ENCODE measurements around the gene PMEPA1. TPM values are rescaled to one million over a fixed set of nuclear protein-coding genes. Genes with fewer than 3 reads are reported as not detected.

The PMEPA1 gene
- total and polyA plus RNA-seq, 10 donors = 4.8 to 15.7 (median 9.2) TPM

DNA sequence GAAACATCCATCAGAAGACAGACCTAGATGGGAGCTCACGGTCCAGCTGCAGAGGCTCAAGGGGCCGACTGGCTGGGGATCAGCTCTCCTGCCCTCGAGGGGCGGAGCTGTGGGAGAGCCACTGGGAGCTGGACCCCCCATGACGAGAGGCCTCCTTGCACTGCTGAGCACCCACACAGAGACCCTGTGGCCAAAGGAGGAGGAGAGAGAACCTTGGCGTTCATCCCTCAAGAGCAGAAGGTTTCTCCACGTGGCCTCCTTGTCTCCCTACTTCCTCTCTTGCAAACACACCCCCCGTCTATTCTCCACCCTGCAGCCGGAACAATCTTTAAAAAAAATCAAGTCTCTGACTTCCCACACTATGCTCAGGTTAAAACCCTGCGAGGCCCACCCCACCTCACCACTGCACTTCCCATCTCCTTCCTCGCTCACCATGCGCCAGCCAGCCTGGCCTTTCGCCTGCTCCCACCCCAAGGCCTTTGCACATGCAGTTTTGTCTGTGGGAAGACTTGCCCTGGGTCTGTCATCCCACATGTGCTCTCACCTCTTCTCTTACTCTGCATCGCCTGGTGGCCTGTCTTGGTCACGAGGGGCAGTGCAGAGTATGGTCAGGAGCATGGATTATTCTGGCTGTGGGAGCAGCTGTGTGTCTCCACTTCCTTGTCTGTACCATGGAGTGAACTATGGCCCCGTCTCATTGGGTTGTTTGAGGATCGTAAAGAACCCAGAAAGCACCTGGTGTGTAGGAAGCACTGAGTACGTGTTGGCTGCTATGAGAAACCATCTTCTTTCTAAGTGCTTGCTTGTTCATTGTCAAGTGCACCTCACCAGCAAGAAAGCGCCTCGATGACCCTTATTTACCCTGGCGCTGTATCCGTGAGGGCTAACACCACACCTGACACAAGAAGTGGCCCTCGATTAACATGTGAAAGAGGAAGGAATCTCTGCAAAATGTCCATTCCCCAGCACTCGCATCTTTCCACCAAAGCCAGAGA, 32.9 kb downstream of the PMEPA1 start:
- Histone ChIP-seq H3K4me1 (peaks cover 26 to 93% (median 61%) of the 10 kb centered on the region in 6 donors), H3K9me3 (no peaks in the 10 kb centered on the region), H3K27me3 (replicated peaks in 1 of 7) (peaks cover 0 to 6% (median 0%) of the 10 kb centered on the region in 7 donors), H3K36me3 (no peaks in the 10 kb centered on the region), H3K27ac (no peak overlapping the region), H3K4me3 (no peak overlapping the region)
- no peak for TF ChIP-seq POLR2AphosphoS5 (IDR thresholded peaks at IDR 0.05)
- TF ChIP-seq, protein P1, sequence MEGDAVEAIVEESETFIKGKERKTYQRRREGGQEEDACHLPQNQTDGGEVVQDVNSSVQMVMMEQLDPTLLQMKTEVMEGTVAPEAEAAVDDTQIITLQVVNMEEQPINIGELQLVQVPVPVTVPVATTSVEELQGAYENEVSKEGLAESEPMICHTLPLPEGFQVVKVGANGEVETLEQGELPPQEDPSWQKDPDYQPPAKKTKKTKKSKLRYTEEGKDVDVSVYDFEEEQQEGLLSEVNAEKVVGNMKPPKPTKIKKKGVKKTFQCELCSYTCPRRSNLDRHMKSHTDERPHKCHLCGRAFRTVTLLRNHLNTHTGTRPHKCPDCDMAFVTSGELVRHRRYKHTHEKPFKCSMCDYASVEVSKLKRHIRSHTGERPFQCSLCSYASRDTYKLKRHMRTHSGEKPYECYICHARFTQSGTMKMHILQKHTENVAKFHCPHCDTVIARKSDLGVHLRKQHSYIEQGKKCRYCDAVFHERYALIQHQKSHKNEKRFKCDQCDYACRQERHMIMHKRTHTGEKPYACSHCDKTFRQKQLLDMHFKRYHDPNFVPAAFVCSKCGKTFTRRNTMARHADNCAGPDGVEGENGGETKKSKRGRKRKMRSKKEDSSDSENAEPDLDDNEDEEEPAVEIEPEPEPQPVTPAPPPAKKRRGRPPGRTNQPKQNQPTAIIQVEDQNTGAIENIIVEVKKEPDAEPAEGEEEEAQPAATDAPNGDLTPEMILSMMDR (IDR thresholded peaks at IDR 0.05 in 8 of 11, conservative IDR thresholded peaks at IDR 0.05 in 3 of 11) = no peak
- no peak for DNase-seq
- whole genome bisulfite sequencing, 5 donors = 63 to 76% (median 71%) methylated on average over 24 of the region's 24 CpGs
- intact Hi-C loops (cut with DNase I; ENCODE audit: low total_unique reads) = no loop called here

GRCh38 chr20:57675773-57676172, 34.0 kb downstream of the PMEPA1 start:
- no peak for TF ChIP-seq POLR2AphosphoS5 (IDR thresholded peaks at IDR 0.05)
- TF ChIP-seq, protein P1 (IDR thresholded peaks at IDR 0.05 in 8 of 11, conservative IDR thresholded peaks at IDR 0.05 in 3 of 11) = no peak
- TF ChIP-seq POLR2A (IDR thresholded peaks at IDR 0.05) = no peak
- Histone ChIP-seq H3K4me3 (no peak overlapping the region), H3K4me1 (peaks cover 19 to 93% (median 52%) of the 10 kb centered on the region in 6 donors), H3K9me3 (no peaks in the 10 kb centered on the region), H3K27me3 (replicated peaks in 1 of 7) (peaks cover 0 to 6% (median 0%) of the 10 kb centered on the region in 7 donors), H3K36me3 (no peaks in the 10 kb centered on the region), H3K27ac (no peak overlapping the region)
- DNase-seq = no peak
- 66 to 74% (median 70%) methylated on average over 12 of the region's 12 CpGs for WGBS, 5 donors
- intact Hi-C loops (cut with DNase I; ENCODE audit: low total_unique reads) = no loop called here

DNA sequence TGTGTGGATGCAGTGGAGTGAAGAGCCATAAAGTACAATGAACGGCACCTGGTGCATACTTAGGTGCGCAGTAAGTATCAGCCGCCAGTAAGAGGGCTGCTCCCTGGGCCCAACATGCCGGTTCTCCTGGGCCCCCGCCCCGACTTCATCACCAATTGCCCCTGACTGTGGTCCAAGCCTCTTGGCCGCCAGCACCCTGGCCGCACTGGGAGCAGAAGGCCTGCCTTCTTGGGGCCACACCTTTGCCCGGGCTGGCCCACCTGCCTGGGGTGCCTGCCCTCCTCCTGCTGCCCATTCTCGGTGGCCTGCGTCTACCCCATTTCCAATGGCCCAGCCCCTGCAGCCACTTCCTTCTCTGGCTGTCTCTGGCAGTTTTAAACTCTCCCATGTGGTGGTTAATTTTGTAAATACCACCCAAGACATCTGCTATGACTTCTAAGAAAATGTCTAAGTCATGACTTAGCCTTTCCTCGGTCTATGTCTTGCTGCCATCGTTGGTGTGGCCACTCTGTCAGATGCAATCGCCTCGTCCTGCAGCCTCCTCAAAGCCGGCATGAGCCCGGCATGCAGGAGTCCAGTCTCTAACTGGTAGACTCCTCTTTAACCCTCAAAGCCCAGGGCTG, 36.8 kb downstream of the PMEPA1 start:
- no peaks in the 10 kb centered on the region for H3K36me3 ChIP-seq
- 79 to 90% (median 85%) methylated on average over 14 to 17 of the region's 17 CpGs for WGBS, 5 donors
- DNase-seq = no peak
- H3K4me3 ChIP-seq = no peak overlapping the region
- intact Hi-C loops (cut with DNase I; ENCODE audit: low total_unique reads) = no loop called here
- no peak for TF ChIP-seq POLR2A (IDR thresholded peaks at IDR 0.05)
- no peak for TF ChIP-seq POLR2AphosphoS5 (IDR thresholded peaks at IDR 0.05)
- TF ChIP-seq, protein P1 (IDR thresholded peaks at IDR 0.05 in 8 of 11, conservative IDR thresholded peaks at IDR 0.05 in 3 of 11) = no peak
- H3K27me3 ChIP-seq (replicated peaks in 1 of 7) = peaks cover 0 to 6% (median 0%) of the 10 kb centered on the region in 7 donors
- H3K4me1 ChIP-seq = peaks cover 5 to 75% (median 30%) of the 10 kb centered on the region in 6 donors
- H3K9me3 ChIP-seq = no peaks in the 10 kb centered on the region
- no peak overlapping the region for H3K27ac ChIP-seq

GRCh38 chr20:57672164-57672563, 37.7 kb downstream of the PMEPA1 start:
- H3K27ac ChIP-seq = peak overlapping the region in 5 of 8 donors; percentile 39 to 65 (median 47)
- peak; percentile 85 for DNase-seq
- 16 to 31% (median 25%) methylated on average over 23 to 26 of the region's 26 CpGs for WGBS, 5 donors
- H3K9me3 ChIP-seq = no peaks in the 10 kb centered on the region
- H3K27me3 ChIP-seq (replicated peaks in 1 of 7) = peaks cover 0 to 6% (median 0%) of the 10 kb centered on the region in 7 donors
- TF ChIP-seq POLR2A (IDR thresholded peaks at IDR 0.05) (no peak), POLR2AphosphoS5 (IDR thresholded peaks at IDR 0.05) (peak; percentile 64 to 86 (median 78))
- TF ChIP-seq, protein P1 (IDR thresholded peaks at IDR 0.05 in 8 of 11, conservative IDR thresholded peaks at IDR 0.05 in 3 of 11) = no peak
- intact Hi-C loops (cut with DNase I; ENCODE audit: low total_unique reads) = no loop called here
- peaks cover 5 to 66% (median 30%) of the 10 kb centered on the region in 6 donors for H3K4me1 ChIP-seq
- no peaks in the 10 kb centered on the region for H3K36me3 ChIP-seq
- no peak overlapping the region for H3K4me3 ChIP-seq
